A549 (cell line): ENCODE data around the gene SLC39A2. TPM values are rescaled to one million over a fixed set of nuclear protein-coding genes. Genes with fewer than 3 reads are reported as not detected.

ENCODE experiments used
- ATAC-seq, 2 experiments: fragments of 200-7000 bp in 1 of 2; fragments of >200 bp in 1 of 2; cut with Nextera tagmentation in 1 of 2; cut with Tn5 transposase in 1 of 2; 3 replicates each; pipeline versions ENCODE4 v1.8.0 to v1.9.1; 2018 to 2020; ENCODE audit warnings: mild to moderate bottlenecking in 1 of 2, moderate library complexity in 1 of 2
- CTCF ChIA-PET: fragments of 300-600 bp; sonication (Branson Sonifier 250); formaldehyde crosslinking; extraction: SDS; loops from one replicate; lab custom pipeline; 2021; ENCODE audit warnings: antibody characterized with exemption, inconsistent platforms; lab: Yijun Ruan, JAX
- POLR2A ChIA-PET: fragments of 350-600 bp; formaldehyde crosslinking; extraction: SDS; loops from one replicate; lab custom pipeline; 2021; ENCODE audit warnings: antibody characterized with exemption, inconsistent platforms; lab: Yijun Ruan, JAX
- DNase-seq, 2 experiments: peaks; one replicate each; pipeline versions ENCODE4 v3.0.0 to v3.0.0-alpha.2; 2011 to 2016; ENCODE audit warnings: low read depth in 1 of 2, low spot score in 1 of 2
- FAIRE-seq: peaks from 2 replicates; lab custom pipeline; 2011; peaks lifted over from hg19 to GRCh38; lab: Jason Lieb, UNC
- H3K27ac ChIP-seq, 2 experiments: fragments of >200 bp; sonication (Bioruptor Twin); formaldehyde crosslinking; 3 replicates each; pipeline ENCODE4 v1.5.1; 2016 to 2017
- H3K4me1 ChIP-seq: fragments of >200 bp; sonication (Bioruptor Twin); formaldehyde crosslinking; 3 replicates; pipeline ENCODE4 v1.6.1; 2016
- H3K4me2 ChIP-seq: fragments of >200 bp; sonication (Bioruptor Twin); formaldehyde crosslinking; 3 replicates; pipeline ENCODE4 v1.6.1; 2016
- H3K4me3 ChIP-seq: fragments of >200 bp; sonication (Bioruptor Twin); formaldehyde crosslinking; 3 replicates; pipeline ENCODE4 v1.5.1; 2016
- H3K9me3 ChIP-seq: fragments of >200 bp; sonication (Bioruptor Twin); formaldehyde crosslinking; 3 replicates; pipeline ENCODE4 v1.6.1; 2016
- EHF ChIP-seq: fragments of 250-450 bp; sonication (Bioruptor Pico); IDR thresholded peaks from 2 replicates; pipeline ENCODE4 v1.5.0; 2020; ENCODE audit warnings: mild to moderate bottlenecking
- KDM5A ChIP-seq: fragments of 200-600 bp; sonication (generic); IDR thresholded peaks from 2 replicates; pipeline ENCODE4 v1.6.1; 2016; ENCODE audit warnings: antibody characterized with exemption, mild to moderate bottlenecking
- MAZ ChIP-seq: fragments of 150-350 bp; IDR thresholded peaks from 2 replicates; pipeline ENCODE4 v1.6.1; 2014; ENCODE audit warnings: antibody characterized with exemption, low read depth, low read length, borderline replicate concordance
- PHF8 ChIP-seq: fragments of 200-600 bp; sonication (generic); IDR thresholded peaks from 2 replicates; pipeline ENCODE4 v1.6.1; 2016; ENCODE audit warnings: low read depth, mild to moderate bottlenecking, antibody characterized with exemption, moderate library complexity, borderline replicate concordance
- RNF2 ChIP-seq: fragments of 200-600 bp; sonication (generic); IDR thresholded peaks from 2 replicates; pipeline ENCODE4 v1.6.1; 2016; ENCODE audit warnings: low read depth, mild to moderate bottlenecking, antibody characterized with exemption, moderate library complexity, borderline replicate concordance
- ZSCAN20 ChIP-seq: fragments of 250-450 bp; sonication (Bioruptor Pico); IDR thresholded peaks from 2 replicates; pipeline ENCODE4 v1.8.0; 2022; ENCODE audit warnings: mild to moderate bottlenecking, moderate library complexity
- WGBS: methylation state at CpG from one replicate; pipeline ENCODE4 v1.1.6; 2017; ENCODE audit errors: missing lambda C conversion rate; 5-methylcytosine and 5-hydroxymethylcytosine counted together
- polyA plus RNA-seq, 4 experiments: library from polyadenylated mRNA; depleted of rRNA in 3 of 4; stranded (reverse); fragments of >200 nt; fragmentation: RNase III in 1 of 4; extraction: RNeasy Plus Mini Kit Qiagen cat#74134 plus additional on column Dnase treatment in 1 of 4; gene quantifications; 2 replicates in 3 of 4; 3 replicates in 1 of 4; pipeline ENCODE4 v1.2.3, GENCODE V29; 2011 to 2017
- TF ChIP-seq, protein P1 (sequence below): fragments of 200-600 bp; sonication (generic); IDR thresholded peaks from 2 replicates; pipeline ENCODE4 v1.6.1; 2016; ENCODE audit warnings: antibody characterized with exemption, mild to moderate bottlenecking, moderate library complexity
- TF ChIP-seq, protein P2 (sequence below): IDR thresholded peaks from 2 replicates; pipeline ENCODE4 v1.6.1; 2012; ENCODE audit warnings: low read depth, borderline replicate concordance
- TF ChIP-seq, protein P3 (sequence below): fragments of 250-450 bp; sonication (Bioruptor Pico); IDR thresholded peaks from 2 replicates; pipeline ENCODE4 v1.5.0; 2020; ENCODE audit warnings: low read depth, mild to moderate bottlenecking, moderate library complexity
- TF ChIP-seq, protein P4 (sequence below): fragments of >200 bp; sonication (Bioruptor Twin); formaldehyde crosslinking; IDR thresholded peaks from 3 replicates; pipeline ENCODE4 v1.5.1; 2016
- TF ChIP-seq, protein P5 (sequence below): IDR thresholded peaks from 2 replicates; pipeline ENCODE4 v1.6.1; 2012

SLC39A2 gene
- polyA plus RNA-seq, 2 of the 4 experiments (the other 2 are of a cell fraction), result not detected

DNA sequence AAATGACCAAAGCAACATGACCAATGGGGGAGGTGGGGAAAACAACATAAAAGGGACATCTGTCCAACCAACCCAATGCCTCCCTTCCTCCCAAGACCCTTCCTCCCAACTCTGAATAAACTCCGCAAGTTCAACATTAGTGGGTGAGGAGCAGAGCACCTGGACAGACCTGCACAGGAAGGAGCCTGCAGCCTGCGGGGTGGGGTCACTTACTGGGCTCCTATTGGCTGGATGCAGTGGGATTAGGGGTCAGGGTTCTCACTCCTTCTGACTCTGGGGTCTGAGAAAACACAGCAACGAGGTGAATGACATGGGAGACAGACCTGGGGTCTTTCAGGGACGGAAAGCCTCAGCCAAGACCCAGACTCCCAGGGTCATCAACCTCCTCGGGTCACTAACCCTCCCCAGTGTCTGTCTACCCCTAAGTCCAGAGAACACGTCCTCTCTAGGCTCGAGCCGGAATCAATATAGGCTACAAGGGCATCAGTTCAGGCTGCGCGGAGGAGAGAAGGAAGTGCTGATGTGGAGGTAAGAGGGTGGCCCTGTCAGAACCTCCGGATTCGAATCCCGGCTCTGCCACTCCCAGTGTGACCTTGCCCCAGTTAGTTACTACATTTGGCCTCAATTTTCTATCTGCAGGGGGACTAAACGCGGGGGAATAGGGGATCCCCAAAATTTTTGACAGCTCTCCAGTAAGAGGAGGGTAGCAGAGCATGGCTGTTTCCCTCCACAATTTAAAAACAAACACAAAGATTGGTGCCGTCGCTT is 24.9 kb downstream of the SLC39A2 start (continued):
- TF ChIP-seq, protein P1, sequence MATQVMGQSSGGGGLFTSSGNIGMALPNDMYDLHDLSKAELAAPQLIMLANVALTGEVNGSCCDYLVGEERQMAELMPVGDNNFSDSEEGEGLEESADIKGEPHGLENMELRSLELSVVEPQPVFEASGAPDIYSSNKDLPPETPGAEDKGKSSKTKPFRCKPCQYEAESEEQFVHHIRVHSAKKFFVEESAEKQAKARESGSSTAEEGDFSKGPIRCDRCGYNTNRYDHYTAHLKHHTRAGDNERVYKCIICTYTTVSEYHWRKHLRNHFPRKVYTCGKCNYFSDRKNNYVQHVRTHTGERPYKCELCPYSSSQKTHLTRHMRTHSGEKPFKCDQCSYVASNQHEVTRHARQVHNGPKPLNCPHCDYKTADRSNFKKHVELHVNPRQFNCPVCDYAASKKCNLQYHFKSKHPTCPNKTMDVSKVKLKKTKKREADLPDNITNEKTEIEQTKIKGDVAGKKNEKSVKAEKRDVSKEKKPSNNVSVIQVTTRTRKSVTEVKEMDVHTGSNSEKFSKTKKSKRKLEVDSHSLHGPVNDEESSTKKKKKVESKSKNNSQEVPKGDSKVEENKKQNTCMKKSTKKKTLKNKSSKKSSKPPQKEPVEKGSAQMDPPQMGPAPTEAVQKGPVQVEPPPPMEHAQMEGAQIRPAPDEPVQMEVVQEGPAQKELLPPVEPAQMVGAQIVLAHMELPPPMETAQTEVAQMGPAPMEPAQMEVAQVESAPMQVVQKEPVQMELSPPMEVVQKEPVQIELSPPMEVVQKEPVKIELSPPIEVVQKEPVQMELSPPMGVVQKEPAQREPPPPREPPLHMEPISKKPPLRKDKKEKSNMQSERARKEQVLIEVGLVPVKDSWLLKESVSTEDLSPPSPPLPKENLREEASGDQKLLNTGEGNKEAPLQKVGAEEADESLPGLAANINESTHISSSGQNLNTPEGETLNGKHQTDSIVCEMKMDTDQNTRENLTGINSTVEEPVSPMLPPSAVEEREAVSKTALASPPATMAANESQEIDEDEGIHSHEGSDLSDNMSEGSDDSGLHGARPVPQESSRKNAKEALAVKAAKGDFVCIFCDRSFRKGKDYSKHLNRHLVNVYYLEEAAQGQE, result no peak

DNA sequence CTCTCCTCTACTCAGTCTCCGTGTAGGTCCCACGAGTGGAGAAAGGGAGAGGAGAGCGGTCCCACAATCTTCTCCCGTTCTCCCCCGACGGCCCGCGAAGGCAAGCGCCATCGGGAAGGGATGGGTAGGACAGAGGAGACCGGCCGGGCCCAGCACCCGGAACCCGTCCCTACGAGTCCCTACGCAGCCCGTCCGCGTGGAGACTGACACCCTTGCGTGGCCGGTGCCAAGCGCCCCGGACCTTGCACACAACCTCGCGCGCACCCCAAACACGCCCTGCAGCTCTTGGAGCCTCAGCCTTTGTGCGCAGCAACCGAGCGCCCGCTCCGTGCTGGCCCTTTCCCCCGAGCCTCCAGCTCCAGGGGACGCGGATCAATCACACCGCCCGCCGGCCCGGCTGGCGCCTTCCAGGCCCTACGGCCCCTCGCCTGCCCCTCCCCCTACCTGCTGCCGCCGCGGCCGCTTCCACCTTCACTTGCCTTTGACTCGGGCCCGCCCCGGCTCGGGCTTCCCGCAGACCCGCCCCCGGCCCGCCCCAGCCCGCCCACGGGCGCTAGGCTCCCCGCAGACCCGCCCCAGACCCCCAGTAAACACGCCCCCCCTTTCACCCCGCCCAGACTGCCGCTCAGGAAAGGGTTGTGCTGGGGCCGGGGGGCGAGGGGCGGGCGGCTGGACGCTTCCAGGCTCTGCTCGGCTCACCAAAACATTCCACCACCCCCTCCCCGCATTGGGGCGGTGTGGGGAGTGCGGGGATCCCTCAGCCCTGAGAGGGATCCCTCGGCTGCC is 25.7 kb downstream of the SLC39A2 start, which contains the start of gene NDRG2:
NDRG2 (minus strand) TSS at position 477 of the 786 bp plus-strand sequence. CDS start 1,746 bp downstream, outside the sequence.
- WGBS, result 56% methylated on average over 12 of the region's 72 CpGs

DNA sequence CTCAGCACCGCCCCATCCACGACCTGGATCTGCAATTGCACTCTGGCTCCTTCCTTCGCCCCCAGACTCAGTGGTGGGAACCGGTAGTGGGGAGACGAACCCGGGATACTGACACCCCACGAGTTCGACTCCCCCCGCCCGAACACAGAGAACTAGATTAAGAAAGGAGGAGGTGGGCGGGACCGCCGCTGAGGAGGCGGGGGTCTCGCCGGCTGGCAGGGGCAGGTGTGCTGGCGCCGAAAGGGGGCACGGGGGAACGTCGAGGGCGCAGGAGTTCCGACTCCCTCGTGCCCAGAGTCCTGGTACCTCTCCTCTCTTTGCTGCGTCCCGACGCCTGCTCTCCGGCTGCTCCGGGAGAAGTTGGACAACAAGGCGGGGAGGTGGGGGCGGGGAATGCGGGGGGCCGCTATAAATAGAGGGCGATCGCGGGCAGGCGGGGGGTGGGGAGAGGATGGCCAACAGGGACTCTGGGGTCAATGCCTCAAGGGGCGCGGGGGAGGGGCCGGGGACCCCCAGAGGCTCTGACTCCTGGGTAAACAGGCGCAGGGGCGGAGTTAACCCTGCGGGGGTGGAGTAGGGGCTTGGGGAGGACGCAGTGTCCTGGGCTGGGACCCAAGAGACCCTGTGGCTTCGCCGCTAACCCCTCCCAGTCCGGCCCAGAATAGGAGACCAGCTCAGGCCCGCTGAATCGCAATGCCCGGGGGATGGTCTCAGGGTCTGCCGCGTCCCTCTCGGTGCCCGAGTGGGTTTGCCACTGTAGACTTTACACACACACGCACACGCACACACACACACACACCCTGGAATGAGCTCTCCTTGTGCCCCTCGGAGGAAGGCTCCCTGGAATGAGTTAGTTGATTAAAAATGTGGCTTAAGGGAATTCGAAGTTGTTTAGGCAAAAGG is 26.5 kb downstream of the SLC39A2 start:
- H3K9me3 ChIP-seq, result no peaks in the 10 kb centered on the region
- H3K4me1 ChIP-seq, result 0 out of 3 replicates have a peak, but pooled peaks cover 3% of the 10 kb centered on the region
- peak overlapping the region; percentile 79 for H3K4me2 ChIP-seq
- DNase-seq (no peak), FAIRE-seq (no peak), ATAC-seq (peak; percentile 37 to 39; a peak in 4 of 6 replicates)
- TF ChIP-seq, protein P2, sequence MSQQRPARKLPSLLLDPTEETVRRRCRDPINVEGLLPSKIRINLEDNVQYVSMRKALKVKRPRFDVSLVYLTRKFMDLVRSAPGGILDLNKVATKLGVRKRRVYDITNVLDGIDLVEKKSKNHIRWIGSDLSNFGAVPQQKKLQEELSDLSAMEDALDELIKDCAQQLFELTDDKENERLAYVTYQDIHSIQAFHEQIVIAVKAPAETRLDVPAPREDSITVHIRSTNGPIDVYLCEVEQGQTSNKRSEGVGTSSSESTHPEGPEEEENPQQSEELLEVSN, result 0 out of 2 replicates have a peak, but pooled peaks have one; percentile 47
- TF ChIP-seq, protein P3, sequence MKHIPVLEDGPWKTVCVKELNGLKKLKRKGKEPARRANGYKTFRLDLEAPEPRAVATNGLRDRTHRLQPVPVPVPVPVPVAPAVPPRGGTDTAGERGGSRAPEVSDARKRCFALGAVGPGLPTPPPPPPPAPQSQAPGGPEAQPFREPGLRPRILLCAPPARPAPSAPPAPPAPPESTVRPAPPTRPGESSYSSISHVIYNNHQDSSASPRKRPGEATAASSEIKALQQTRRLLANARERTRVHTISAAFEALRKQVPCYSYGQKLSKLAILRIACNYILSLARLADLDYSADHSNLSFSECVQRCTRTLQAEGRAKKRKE (CRISPR knock-in tag), result no peak
- ChIA-PET CTCF (interaction anchor here (0.9 to 16.3 kb wide), 10 partner anchors 10 to 615 kb away, joined by 3 to 323 read pairs (median 8); partner anchors contain the start of gene RNASE7), POLR2A (no interaction called here)
- peak overlapping the region; percentile 58 for H3K4me3 ChIP-seq
- WGBS, result 40% methylated on average over 38 of the region's 58 CpGs
- H3K27ac ChIP-seq, result peak overlapping the region; percentile 67 to 84; a peak in 5 of 6 replicates

More for the DNA sequence above, 25.7 kb downstream of the SLC39A2 start, which contains the start of gene NDRG2:
- Histone ChIP-seq H3K4me1 (0 out of 3 replicates have a peak, but pooled peaks cover 3% of the 10 kb centered on the region), H3K9me3 (no peaks in the 10 kb centered on the region), H3K27ac (peak within 1 kb of the TSS; percentile 67 to 84), H3K4me3 (peak within 1 kb of the TSS; percentile 58), H3K4me2 (peak within 1 kb of the TSS; percentile 79)
- ATAC-seq (peak; percentile 78 to 85), FAIRE-seq (no peak), DNase-seq (peak; percentile 14 to 49)
- CTCF ChIA-PET, result interaction anchor here (1.0 to 16.3 kb wide), 5 partner anchors 10 to 79 kb away, joined by 3 to 323 read pairs (median 21); partner anchors contain the start of genes RNASE7 and SLC39A2
- POLR2A ChIA-PET, result no interaction called here
- TF ChIP-seq MAZ, result no peak
- TF ChIP-seq ZSCAN20, result no peak
- TF ChIP-seq, protein P4, sequence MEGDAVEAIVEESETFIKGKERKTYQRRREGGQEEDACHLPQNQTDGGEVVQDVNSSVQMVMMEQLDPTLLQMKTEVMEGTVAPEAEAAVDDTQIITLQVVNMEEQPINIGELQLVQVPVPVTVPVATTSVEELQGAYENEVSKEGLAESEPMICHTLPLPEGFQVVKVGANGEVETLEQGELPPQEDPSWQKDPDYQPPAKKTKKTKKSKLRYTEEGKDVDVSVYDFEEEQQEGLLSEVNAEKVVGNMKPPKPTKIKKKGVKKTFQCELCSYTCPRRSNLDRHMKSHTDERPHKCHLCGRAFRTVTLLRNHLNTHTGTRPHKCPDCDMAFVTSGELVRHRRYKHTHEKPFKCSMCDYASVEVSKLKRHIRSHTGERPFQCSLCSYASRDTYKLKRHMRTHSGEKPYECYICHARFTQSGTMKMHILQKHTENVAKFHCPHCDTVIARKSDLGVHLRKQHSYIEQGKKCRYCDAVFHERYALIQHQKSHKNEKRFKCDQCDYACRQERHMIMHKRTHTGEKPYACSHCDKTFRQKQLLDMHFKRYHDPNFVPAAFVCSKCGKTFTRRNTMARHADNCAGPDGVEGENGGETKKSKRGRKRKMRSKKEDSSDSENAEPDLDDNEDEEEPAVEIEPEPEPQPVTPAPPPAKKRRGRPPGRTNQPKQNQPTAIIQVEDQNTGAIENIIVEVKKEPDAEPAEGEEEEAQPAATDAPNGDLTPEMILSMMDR, result no peak
- TF ChIP-seq KDM5A, result no peak
- TF ChIP-seq, protein P5, sequence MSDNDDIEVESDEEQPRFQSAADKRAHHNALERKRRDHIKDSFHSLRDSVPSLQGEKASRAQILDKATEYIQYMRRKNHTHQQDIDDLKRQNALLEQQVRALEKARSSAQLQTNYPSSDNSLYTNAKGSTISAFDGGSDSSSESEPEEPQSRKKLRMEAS, result no peak
- no peak for TF ChIP-seq EHF (CRISPR knock-in tag)
- TF ChIP-seq PHF8, result peak; percentile 34; the same call in 1 of the 2 replicates
- no peak; the same call in 1 of the 2 replicates for TF ChIP-seq RNF2
